ENCODE measurements around the gene PHACTR1.

- TF ChIP-seq PAX5 (IDR thresholded peaks at IDR 0.05; ENCODE audit: insufficient read depth, low read length, severe bottlenecking) (peak; percentile 29), POLR2A (IDR thresholded peaks at IDR 0.05; ENCODE audit: low read depth, low read length) (peak; percentile 75), POLR2AphosphoS5 (IDR thresholded peaks at IDR 0.05; ENCODE audit: low read depth, low read length) (peak; percentile 75)
Measured at GRCh38 chr6:13272131-13273046, 555.8 kb downstream of the PHACTR1 start.

Measured in GM12891 (cell line).